ENCODE data around the gene XRCC5.

The XRCC5 gene

DNA sequence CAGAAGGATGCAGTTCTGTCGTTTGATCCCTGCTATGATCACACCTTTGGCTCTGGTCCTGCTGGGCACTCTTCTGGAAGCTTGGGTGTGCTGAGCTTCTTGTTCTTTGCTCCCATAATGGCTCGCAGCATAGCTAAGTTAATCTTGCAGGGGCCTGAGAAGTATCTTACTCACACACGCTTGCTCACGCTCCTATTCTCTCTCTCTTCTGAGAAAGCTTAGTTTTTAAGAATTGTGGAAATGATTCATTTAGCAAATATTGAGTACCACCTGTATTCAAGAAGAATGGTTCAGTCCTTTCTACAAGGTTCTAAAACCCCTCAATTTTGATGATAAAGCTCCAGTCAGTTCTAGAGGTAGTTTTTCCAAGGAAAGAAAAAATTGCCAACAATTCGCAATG is 40.6 kb downstream of the XRCC5 start:
- H3K4me3 ChIP-seq (ENCODE audit: low read depth in 1 of 2, low read length in 2 of 2), result no peak overlapping the region
- peaks cover 41 to 89% of the 10 kb centered on the region in 2 donors for H3K36me3 ChIP-seq (ENCODE audit: control insufficient read depth in 1 of 2, insufficient read depth in 2 of 2, low read length in 2 of 2)
- H3K9me3 ChIP-seq (ENCODE audit: control insufficient read depth in 1 of 2, low read length in 2 of 2), result no peaks in the 10 kb centered on the region
- H3K27me3 ChIP-seq (ENCODE audit: control insufficient read depth in 1 of 2, insufficient read depth in 2 of 2, low read length in 2 of 2), result no peaks in the 10 kb centered on the region
- H3K27ac ChIP-seq (ENCODE audit: low read depth, low read length), result no peak overlapping the region
- no peaks in the 10 kb centered on the region for H3K4me1 ChIP-seq (ENCODE audit: control insufficient read depth in 1 of 2, insufficient read depth in 2 of 2, low read length in 2 of 2)
- H3K9ac ChIP-seq (ENCODE audit: low read depth in 1 of 2, low read length in 2 of 2), result no peak overlapping the region

- Histone ChIP-seq H3K9me3 (ENCODE audit: control insufficient read depth in 1 of 2, low read length in 2 of 2) (no peaks in the 10 kb centered on the region), H3K4me3 (ENCODE audit: low read depth in 1 of 2, low read length in 2 of 2) (no peak overlapping the region), H3K4me1 (ENCODE audit: control insufficient read depth in 1 of 2, insufficient read depth in 2 of 2, low read length in 2 of 2) (no peaks in the 10 kb centered on the region), H3K9ac (ENCODE audit: low read depth in 1 of 2, low read length in 2 of 2) (no peak overlapping the region), H3K27ac (ENCODE audit: low read depth, low read length) (no peak overlapping the region), H3K36me3 (ENCODE audit: control insufficient read depth in 1 of 2, insufficient read depth in 2 of 2, low read length in 2 of 2) (peaks cover 42 to 90% of the 10 kb centered on the region in 2 donors), H3K27me3 (ENCODE audit: control insufficient read depth in 1 of 2, insufficient read depth in 2 of 2, low read length in 2 of 2) (no peaks in the 10 kb centered on the region)
Measured at GRCh38 chr2:216151313-216152025, 42.3 kb downstream of the XRCC5 start.

GRCh38 chr2:216155954-216156353 is 46.8 kb downstream of the XRCC5 start:
- no peaks in the 10 kb centered on the region for H3K4me1 ChIP-seq (ENCODE audit: control insufficient read depth in 1 of 2, insufficient read depth in 2 of 2, low read length in 2 of 2)
- H3K9ac ChIP-seq (ENCODE audit: low read depth in 1 of 2, low read length in 2 of 2), result no peak overlapping the region
- no peak overlapping the region for H3K27ac ChIP-seq (ENCODE audit: low read depth, low read length)
- no peaks in the 10 kb centered on the region for H3K27me3 ChIP-seq (ENCODE audit: control insufficient read depth in 1 of 2, insufficient read depth in 2 of 2, low read length in 2 of 2)
- no peak overlapping the region for H3K4me3 ChIP-seq (ENCODE audit: low read depth in 1 of 2, low read length in 2 of 2)
- no peaks in the 10 kb centered on the region for H3K9me3 ChIP-seq (ENCODE audit: control insufficient read depth in 1 of 2, low read length in 2 of 2)
- H3K36me3 ChIP-seq (ENCODE audit: control insufficient read depth in 1 of 2, insufficient read depth in 2 of 2, low read length in 2 of 2), result peaks cover 30 to 69% of the 10 kb centered on the region in 2 donors

DNA sequence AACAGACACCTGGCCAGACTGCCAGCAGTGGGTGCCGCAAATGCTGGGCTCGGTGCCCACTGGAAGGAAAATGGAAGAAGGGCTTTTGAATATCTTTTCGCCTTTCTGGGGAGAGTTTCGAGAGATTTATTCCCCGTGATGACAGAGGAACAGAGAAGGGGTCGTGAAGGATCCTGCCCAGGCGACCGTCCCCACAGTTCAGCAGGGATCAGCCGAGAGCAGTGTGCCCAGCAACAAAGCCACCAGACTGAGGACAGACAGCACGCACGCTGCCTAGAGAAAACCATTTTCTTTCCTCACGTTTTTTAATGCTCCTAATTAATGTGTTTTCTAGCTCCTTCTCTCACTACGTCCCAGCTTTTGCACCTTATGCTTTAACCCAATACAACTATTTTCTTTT is 47.7 kb downstream of the XRCC5 start:
- Histone ChIP-seq H3K27ac (ENCODE audit: low read depth, low read length) (no peak overlapping the region), H3K9ac (ENCODE audit: low read depth in 1 of 2, low read length in 2 of 2) (no peak overlapping the region), H3K4me1 (ENCODE audit: control insufficient read depth in 1 of 2, insufficient read depth in 2 of 2, low read length in 2 of 2) (no peaks in the 10 kb centered on the region), H3K4me3 (ENCODE audit: low read depth in 1 of 2, low read length in 2 of 2) (no peak overlapping the region), H3K27me3 (ENCODE audit: control insufficient read depth in 1 of 2, insufficient read depth in 2 of 2, low read length in 2 of 2) (no peaks in the 10 kb centered on the region), H3K36me3 (ENCODE audit: control insufficient read depth in 1 of 2, insufficient read depth in 2 of 2, low read length in 2 of 2) (peaks cover 37 to 70% of the 10 kb centered on the region in 2 donors), H3K9me3 (ENCODE audit: control insufficient read depth in 1 of 2, low read length in 2 of 2) (no peaks in the 10 kb centered on the region)

DNA sequence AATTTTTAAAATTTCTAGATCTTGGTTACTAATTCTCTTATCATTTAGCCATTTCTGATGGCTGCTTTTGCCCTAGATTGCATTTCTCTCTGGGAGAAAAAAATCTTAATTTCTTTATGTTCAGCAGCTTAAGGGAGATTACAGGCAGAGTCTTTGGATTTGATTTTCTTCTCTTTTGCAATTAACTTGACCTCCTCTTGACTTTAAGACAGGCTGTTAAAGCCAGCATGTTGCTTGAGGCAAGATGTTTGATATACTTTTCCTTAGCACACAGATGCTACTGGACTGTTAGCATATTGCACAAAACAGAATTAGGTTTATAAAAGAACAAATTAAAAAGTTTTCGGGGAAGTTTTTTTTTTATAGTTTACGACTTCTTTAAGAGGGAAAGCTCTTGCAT is 50.0 kb downstream of the XRCC5 start:
- peaks cover 51 to 70% of the 10 kb centered on the region in 2 donors for H3K36me3 ChIP-seq (ENCODE audit: control insufficient read depth in 1 of 2, insufficient read depth in 2 of 2, low read length in 2 of 2)

GRCh38 chr2:216159646-216160045 is 50.5 kb downstream of the XRCC5 start:
- no peaks in the 10 kb centered on the region for H3K4me1 ChIP-seq (ENCODE audit: control insufficient read depth in 1 of 2, insufficient read depth in 2 of 2, low read length in 2 of 2)
- H3K4me3 ChIP-seq (ENCODE audit: low read depth in 1 of 2, low read length in 2 of 2), result no peak overlapping the region
- H3K9me3 ChIP-seq (ENCODE audit: control insufficient read depth in 1 of 2, low read length in 2 of 2), result no peaks in the 10 kb centered on the region
- H3K27ac ChIP-seq (ENCODE audit: low read depth, low read length), result no peak overlapping the region
- H3K27me3 ChIP-seq (ENCODE audit: control insufficient read depth in 1 of 2, insufficient read depth in 2 of 2, low read length in 2 of 2), result no peaks in the 10 kb centered on the region
- no peak overlapping the region for H3K9ac ChIP-seq (ENCODE audit: low read depth in 1 of 2, low read length in 2 of 2)
- peaks cover 50 to 73% of the 10 kb centered on the region in 2 donors for H3K36me3 ChIP-seq (ENCODE audit: control insufficient read depth in 1 of 2, insufficient read depth in 2 of 2, low read length in 2 of 2)

More for the DNA sequence above, 50.0 kb downstream of the XRCC5 start:
- Histone ChIP-seq H3K4me3 (ENCODE audit: low read depth in 1 of 2, low read length in 2 of 2) (no peak overlapping the region), H3K9me3 (ENCODE audit: control insufficient read depth in 1 of 2, low read length in 2 of 2) (no peaks in the 10 kb centered on the region), H3K27me3 (ENCODE audit: control insufficient read depth in 1 of 2, insufficient read depth in 2 of 2, low read length in 2 of 2) (no peaks in the 10 kb centered on the region), H3K9ac (ENCODE audit: low read depth in 1 of 2, low read length in 2 of 2) (no peak overlapping the region), H3K27ac (ENCODE audit: low read depth, low read length) (no peak overlapping the region), H3K4me1 (ENCODE audit: control insufficient read depth in 1 of 2, insufficient read depth in 2 of 2, low read length in 2 of 2) (no peaks in the 10 kb centered on the region)

GRCh38 chr2:216160786-216161185 is 51.6 kb downstream of the XRCC5 start:
- H3K27me3 ChIP-seq (ENCODE audit: control insufficient read depth in 1 of 2, insufficient read depth in 2 of 2, low read length in 2 of 2), result no peaks in the 10 kb centered on the region
- H3K9ac ChIP-seq (ENCODE audit: low read depth in 1 of 2, low read length in 2 of 2), result no peak overlapping the region
- H3K4me1 ChIP-seq (ENCODE audit: control insufficient read depth in 1 of 2, insufficient read depth in 2 of 2, low read length in 2 of 2), result no peaks in the 10 kb centered on the region
- no peak overlapping the region for H3K27ac ChIP-seq (ENCODE audit: low read depth, low read length)
- no peaks in the 10 kb centered on the region for H3K9me3 ChIP-seq (ENCODE audit: control insufficient read depth in 1 of 2, low read length in 2 of 2)
- H3K36me3 ChIP-seq (ENCODE audit: control insufficient read depth in 1 of 2, insufficient read depth in 2 of 2, low read length in 2 of 2), result peaks cover 50 to 76% of the 10 kb centered on the region in 2 donors
- H3K4me3 ChIP-seq (ENCODE audit: low read depth in 1 of 2, low read length in 2 of 2), result no peak overlapping the region

DNA sequence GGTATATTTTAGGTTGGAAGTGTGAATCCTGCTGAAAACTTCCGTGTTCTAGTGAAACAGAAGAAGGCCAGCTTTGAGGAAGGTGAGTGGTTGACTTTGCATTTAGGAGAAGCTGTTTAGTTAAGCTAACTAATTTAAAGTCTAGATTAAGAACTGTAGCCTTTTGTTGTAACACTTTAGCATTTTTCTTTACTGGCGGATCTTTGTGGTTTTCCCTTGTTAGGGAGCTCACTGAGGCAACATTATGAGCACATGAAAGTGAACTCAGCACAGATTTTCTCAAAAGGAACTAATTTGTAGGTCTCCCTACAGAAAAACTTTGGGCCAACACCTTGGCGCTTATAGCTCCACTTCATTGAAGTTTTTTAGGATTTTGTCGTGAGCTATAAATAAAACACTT is 52.8 kb downstream of the XRCC5 start:
- Histone ChIP-seq H3K9me3 (ENCODE audit: control insufficient read depth in 1 of 2, low read length in 2 of 2) (no peaks in the 10 kb centered on the region), H3K9ac (ENCODE audit: low read depth in 1 of 2, low read length in 2 of 2) (no peak overlapping the region), H3K4me1 (ENCODE audit: control insufficient read depth in 1 of 2, insufficient read depth in 2 of 2, low read length in 2 of 2) (no peaks in the 10 kb centered on the region), H3K36me3 (ENCODE audit: control insufficient read depth in 1 of 2, insufficient read depth in 2 of 2, low read length in 2 of 2) (peaks cover 41 to 71% of the 10 kb centered on the region in 2 donors), H3K4me3 (ENCODE audit: low read depth in 1 of 2, low read length in 2 of 2) (no peak overlapping the region), H3K27me3 (ENCODE audit: control insufficient read depth in 1 of 2, insufficient read depth in 2 of 2, low read length in 2 of 2) (no peaks in the 10 kb centered on the region), H3K27ac (ENCODE audit: low read depth, low read length) (no peak overlapping the region)

DNA sequence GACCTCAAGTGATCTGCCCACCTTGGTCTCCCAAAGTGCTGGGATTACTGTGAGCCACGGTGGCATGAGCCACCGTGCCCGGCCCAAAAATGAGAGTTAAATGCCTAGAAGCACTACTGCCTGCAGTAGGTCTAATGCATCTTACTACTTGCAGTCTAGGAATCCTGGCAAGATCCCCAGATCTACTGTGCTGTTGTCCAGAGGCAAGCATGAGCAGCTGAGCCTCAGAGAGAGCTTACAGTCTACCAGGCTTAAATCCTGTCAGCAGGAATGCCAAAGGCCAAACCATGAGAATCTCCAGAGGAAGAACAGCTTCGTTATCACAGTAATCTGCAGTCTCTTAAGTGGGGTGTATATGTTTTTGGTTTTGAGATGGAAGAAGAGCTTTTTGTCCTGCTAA is 54.4 kb downstream of the XRCC5 start:
- Histone ChIP-seq H3K4me1 (ENCODE audit: control insufficient read depth in 1 of 2, insufficient read depth in 2 of 2, low read length in 2 of 2) (no peaks in the 10 kb centered on the region), H3K9ac (ENCODE audit: low read depth in 1 of 2, low read length in 2 of 2) (no peak overlapping the region), H3K27ac (ENCODE audit: low read depth, low read length) (no peak overlapping the region), H3K36me3 (ENCODE audit: control insufficient read depth in 1 of 2, insufficient read depth in 2 of 2, low read length in 2 of 2) (peaks cover 44 to 82% of the 10 kb centered on the region in 2 donors), H3K4me3 (ENCODE audit: low read depth in 1 of 2, low read length in 2 of 2) (no peak overlapping the region), H3K27me3 (ENCODE audit: control insufficient read depth in 1 of 2, insufficient read depth in 2 of 2, low read length in 2 of 2) (no peaks in the 10 kb centered on the region), H3K9me3 (ENCODE audit: control insufficient read depth in 1 of 2, low read length in 2 of 2) (no peaks in the 10 kb centered on the region)

- no peak overlapping the region for H3K9ac ChIP-seq (ENCODE audit: low read depth in 1 of 2, low read length in 2 of 2)
- no peaks in the 10 kb centered on the region for H3K4me1 ChIP-seq (ENCODE audit: control insufficient read depth in 1 of 2, insufficient read depth in 2 of 2, low read length in 2 of 2)
- no peaks in the 10 kb centered on the region for H3K9me3 ChIP-seq (ENCODE audit: control insufficient read depth in 1 of 2, low read length in 2 of 2)
- no peak overlapping the region for H3K27ac ChIP-seq (ENCODE audit: low read depth, low read length)
- H3K36me3 ChIP-seq (ENCODE audit: control insufficient read depth in 1 of 2, insufficient read depth in 2 of 2, low read length in 2 of 2), result peaks cover 44 to 88% of the 10 kb centered on the region in 2 donors
- no peak overlapping the region for H3K4me3 ChIP-seq (ENCODE audit: low read depth in 1 of 2, low read length in 2 of 2)
- no peaks in the 10 kb centered on the region for H3K27me3 ChIP-seq (ENCODE audit: control insufficient read depth in 1 of 2, insufficient read depth in 2 of 2, low read length in 2 of 2)
Measured at GRCh38 chr2:216164087-216164486, 54.9 kb downstream of the XRCC5 start.
